NCI-H510A treated with DMSO at 0.1 percent for 48 hours (cell line): ENCODE data around the gene EPHB2.
A peak's percentile ranks its signal among the peaks of the same experiment; 100 is the strongest.
"Not testable (repeated sequence)": the region's sequence is repeated elsewhere in the genome, so short reads cannot be mapped to it uniquely, and the experiment has no call there.

Experiments used
- DNase-seq: peaks from one replicate; lab custom pipeline; 2025; lab: John Stamatoyannopoulos, UW

The EPHB2 gene

DNA sequence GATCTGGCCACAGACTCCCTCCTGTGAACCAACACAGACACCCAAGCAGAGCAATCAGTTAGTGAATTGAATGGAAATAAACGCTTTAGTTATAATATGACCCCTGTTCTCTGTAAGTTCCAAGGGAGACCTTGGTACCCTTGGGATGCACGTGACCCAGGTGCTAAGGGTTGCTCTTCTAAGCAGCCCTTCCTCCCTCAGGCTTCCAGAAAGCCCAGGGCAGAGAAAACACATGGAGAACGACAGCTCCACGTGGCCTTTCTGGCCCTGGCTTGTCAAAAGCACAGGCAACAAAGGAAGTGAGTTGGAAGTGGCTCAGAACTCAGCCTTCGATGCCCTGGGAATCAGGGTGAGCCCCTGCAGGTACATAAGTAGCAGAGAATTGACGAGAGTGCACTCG lies 204.6 kb downstream of the EPHB2 start:
- DNase-seq = no peak

GRCh38 chr1:22915816-22916470 lies 205.3 kb downstream of the EPHB2 start:
- no peak for DNase-seq

- peak; percentile 33 for DNase-seq
Measured at GRCh38 chr1:22916471-22916820, 205.8 kb downstream of the EPHB2 start.

- no peak for DNase-seq
Measured at GRCh38 chr1:22917989-22918388, 207.3 kb downstream of the EPHB2 start.

DNA sequence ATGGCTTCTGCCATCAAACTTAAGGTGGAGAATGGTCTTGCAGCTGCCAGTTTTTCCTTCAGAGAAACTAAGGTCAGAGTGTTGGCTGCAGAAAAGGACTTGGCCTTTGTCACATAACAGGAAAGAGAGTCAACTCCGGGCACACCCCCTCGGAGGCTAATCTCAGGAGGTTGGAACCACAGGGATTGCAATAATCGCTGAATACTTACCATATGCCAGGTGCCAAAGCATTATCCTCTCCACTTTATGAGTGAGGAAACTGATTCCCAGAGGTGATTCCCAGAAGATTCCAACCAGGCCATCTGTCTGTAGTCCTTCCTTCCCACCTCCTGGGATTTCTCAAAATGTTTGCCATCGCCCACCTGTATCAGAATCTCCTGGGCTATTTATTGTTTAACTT lies 208.0 kb downstream of the EPHB2 start:
- DNase-seq = no peak

- DNase-seq = no peak
Measured at GRCh38 chr1:22919341-22920025, 208.8 kb downstream of the EPHB2 start.

- no peak for DNase-seq
Measured at GRCh38 chr1:22920026-22920733, 209.5 kb downstream of the EPHB2 start.

- DNase-seq = no peak
Measured at GRCh38 chr1:22920734-22921451, 210.3 kb downstream of the EPHB2 start.

DNA sequence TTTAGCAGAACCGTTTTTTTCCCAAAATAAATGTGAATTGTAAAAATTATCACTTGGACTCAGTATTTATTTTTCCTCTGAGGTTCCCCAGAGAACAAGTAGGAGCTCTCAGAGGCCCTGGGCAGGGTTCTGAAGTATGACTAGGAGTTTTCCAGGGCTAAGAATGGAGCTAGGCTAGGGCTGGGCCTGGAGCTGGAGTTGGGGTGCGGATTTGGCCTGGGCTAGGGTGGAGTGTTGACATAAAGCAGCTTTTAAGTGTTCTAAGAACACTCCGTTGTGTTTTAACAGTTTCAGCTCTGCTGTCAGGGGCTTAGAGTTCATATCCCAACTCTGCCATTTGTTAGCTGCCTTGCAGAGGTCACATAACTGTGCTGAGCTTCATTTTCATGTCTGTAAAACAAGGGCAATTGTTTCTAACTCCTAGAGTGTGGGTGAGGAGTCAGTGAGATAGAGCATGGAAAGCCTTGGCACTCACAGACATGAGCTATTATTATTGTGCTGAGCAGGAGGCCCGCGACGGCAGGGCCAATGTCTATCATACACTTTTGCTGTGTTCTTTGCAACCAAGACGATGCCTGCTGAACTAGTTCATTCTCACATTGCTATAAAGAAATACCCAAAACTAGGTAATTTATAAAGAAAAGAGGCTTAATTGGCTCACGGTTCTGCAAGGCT lies 210.9 kb downstream of the EPHB2 start:
- DNase-seq = no peak

GRCh38 chr1:22922640-22923039 lies 212.0 kb downstream of the EPHB2 start:
- DNase-seq = no peak

GRCh38 chr1:22925111-22925510 lies 214.5 kb downstream of the EPHB2 start:
- no peak for DNase-seq

- DNase-seq = no peak
Measured at GRCh38 chr1:22930240-22930912, 219.7 kb downstream of the EPHB2 start.

- DNase-seq = no peak
Measured at GRCh38 chr1:22932803-22933470, 222.3 kb downstream of the EPHB2 start.

GRCh38 chr1:22935433-22935832 lies 224.8 kb downstream of the EPHB2 start:
- DNase-seq = no peak

- no peak for DNase-seq
Measured at GRCh38 chr1:22936681-22937080, 226.0 kb downstream of the EPHB2 start.

- DNase-seq = no peak
Measured at GRCh38 chr1:22941257-22941656, 230.6 kb downstream of the EPHB2 start.

DNA sequence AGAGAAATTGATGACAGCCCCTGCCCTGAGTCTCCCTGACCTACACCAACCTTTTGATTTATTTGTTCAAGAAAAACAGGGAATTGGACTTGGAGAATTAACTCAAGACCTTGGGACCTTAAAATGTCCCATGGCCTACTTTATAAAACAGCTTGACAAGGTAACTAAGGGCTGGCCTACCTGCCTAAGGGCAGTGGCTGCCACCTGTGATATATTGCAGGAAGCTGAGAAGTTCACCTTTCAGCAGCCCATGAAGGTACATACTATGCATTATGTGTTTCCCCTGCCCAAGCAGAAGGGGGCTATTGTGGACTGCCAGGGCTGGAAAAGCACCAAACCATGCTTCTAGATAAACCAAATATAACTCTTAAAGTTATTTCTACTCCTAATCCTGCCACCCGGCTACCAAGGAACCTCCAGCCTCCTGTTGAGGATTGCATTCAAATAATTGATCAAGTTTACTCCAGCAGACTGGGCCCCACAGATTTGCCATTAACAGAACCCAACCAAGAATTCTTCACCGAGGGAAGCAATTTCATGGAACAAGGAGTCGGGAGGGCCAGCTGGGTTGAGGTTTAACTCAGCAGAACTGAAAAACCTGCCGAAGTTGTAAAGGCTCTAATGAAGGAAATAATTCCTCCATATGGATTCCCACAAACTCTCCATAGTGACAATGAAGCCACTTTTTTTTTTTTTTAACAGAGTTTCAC lies 233.9 kb downstream of the EPHB2 start:
- DNase-seq = no peak

- DNase-seq = not testable (repeated sequence)
Measured at GRCh38 chr1:22945171-22945570, 234.5 kb downstream of the EPHB2 start.

DNA sequence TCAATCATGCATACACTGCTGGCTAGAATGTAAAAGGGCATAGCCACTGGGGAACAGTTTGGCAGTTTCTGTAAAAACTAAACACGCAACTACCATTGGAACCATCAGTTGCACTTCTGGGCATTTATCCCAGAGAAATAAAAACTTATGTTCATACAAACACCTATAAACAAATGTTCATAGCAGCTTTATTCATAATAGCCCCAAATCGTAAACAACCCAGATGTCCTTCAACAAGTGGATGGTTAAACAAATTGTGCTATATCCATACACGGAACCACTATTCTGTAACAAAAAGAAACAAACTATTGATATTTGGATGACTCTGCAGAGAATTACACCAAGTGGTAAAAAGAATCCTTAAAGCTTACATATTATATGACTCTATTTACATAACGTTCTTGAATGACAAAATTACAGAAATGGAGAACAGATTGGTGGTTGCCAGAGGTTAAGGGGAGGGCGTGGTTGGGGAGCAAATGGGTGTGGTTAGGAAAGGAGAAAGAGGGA lies 239.2 kb downstream of the EPHB2 start:
- no peak for DNase-seq

DNA sequence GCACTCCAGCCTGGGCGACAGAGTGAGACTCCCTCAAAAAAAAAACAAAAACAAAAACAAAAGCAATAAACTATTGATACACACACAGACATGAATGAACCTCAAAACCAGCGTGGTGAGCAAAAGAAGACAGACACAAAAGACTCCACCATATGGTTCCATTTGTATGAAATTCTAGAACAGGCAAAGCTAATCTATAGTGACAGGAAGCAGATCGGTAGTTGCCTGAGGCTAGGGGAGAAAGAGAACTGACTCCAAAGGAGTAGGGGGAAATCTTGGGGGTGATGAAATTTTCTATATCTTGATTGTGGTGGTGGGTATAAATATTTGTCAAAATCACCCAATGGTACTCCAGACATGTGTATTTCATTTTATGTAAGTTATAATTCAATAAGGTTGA lies 241.2 kb downstream of the EPHB2 start:
- DNase-seq = no peak
